OCI-LY3 (cell line): Measurements from ENCODE around the gene SECISBP2.

Experiments used
- H2AFZ ChIP-seq: fragments of 200-600, 300-600 bp; shearing (Covaris generic); 2 replicates; pipeline ENCODE4 v1.6.0; 2014; ENCODE audit warnings: antibody characterized with exemption, low read depth, low read length
- H3K27ac ChIP-seq: fragments of 200-600, 300-600 bp; sonication (generic); 2 replicates; pipeline ENCODE4 v1.5.1; 2014; ENCODE audit warnings: mild to moderate bottlenecking, low read length, moderate library complexity, mixed read lengths
- H3K27me3 ChIP-seq: fragments of 200-600, 300-600 bp; sonication (generic); 2 replicates; pipeline ENCODE4 v1.6.1; 2014; ENCODE audit warnings: low read depth, low read length, mixed read lengths
- H3K36me3 ChIP-seq: fragments of 200-600, 300-600 bp; sonication (generic); replicated peaks from 2 replicates; pipeline ENCODE3; 2014; ENCODE audit warnings: low read depth, low read length, mixed read lengths
- H3K4me1 ChIP-seq: fragments of 300-600, 200-600 bp; sonication (generic); 2 replicates; pipeline ENCODE4 v1.6.1; 2014; ENCODE audit warnings: low read length, mixed read lengths
- H3K4me2 ChIP-seq: fragments of 200-600, 300-600 bp; sonication (generic); 2 replicates; pipeline ENCODE4 v1.6.1; 2014; ENCODE audit warnings: low read length, mixed read lengths
- H3K4me3 ChIP-seq: fragments of 300-600, 200-600 bp; sonication (generic); 2 replicates; pipeline ENCODE4 v1.5.1; 2014; ENCODE audit warnings: antibody characterized with exemption, mild to moderate bottlenecking, low read length, moderate library complexity
- H3K79me2 ChIP-seq: fragments of 300-600, 200-600 bp; shearing (Covaris generic); 2 replicates; pipeline ENCODE4 v1.6.1; 2014; ENCODE audit warnings: mild to moderate bottlenecking, low read length, mixed read lengths
- H3K9ac ChIP-seq: fragments of 300-600, 200-600 bp; shearing (Covaris generic); 2 replicates; pipeline ENCODE4 v1.6.0; 2014; ENCODE audit warnings: mild to moderate bottlenecking, low read length, moderate library complexity
- H3K9me3 ChIP-seq: fragments of 200-600, 300-600 bp; shearing (Covaris generic); 2 replicates; pipeline ENCODE4 v1.6.1; 2014; ENCODE audit warnings: low read length, mixed read lengths; ENCODE audit not compliant: insufficient read depth
- H4K20me1 ChIP-seq: fragments of 200-600, 300-600 bp; sonication (generic); 2 replicates; pipeline ENCODE4 v1.6.1; 2016; ENCODE audit warnings: low read length, mixed read lengths; ENCODE audit not compliant: insufficient read depth
- CTCF ChIP-seq: fragments of 200-600, 300-600 bp; sonication (generic); IDR thresholded peaks from 2 replicates; pipeline ENCODE4 v1.5.1; 2014; ENCODE audit warnings: antibody characterized with exemption, low read length, low read depth
- EZH2phosphoT487 ChIP-seq: fragments of 200-600 bp; shearing (Covaris generic); IDR thresholded peaks from 2 replicates; pipeline ENCODE4 v1.6.1; 2018; ENCODE audit warnings: antibody characterized with exemption, mixed run types, low read depth

The SECISBP2 gene

GRCh38 chr9:89305868-89306267 is 12.4 kb upstream of the SECISBP2 start:
- no peak overlapping the region for H2AFZ ChIP-seq
- H3K4me2 ChIP-seq: no peak overlapping the region
- H4K20me1 ChIP-seq: no peaks in the 10 kb centered on the region
- no peaks in the 10 kb centered on the region for H3K27me3 ChIP-seq
- H3K9me3 ChIP-seq: no peaks in the 10 kb centered on the region
- peaks cover 16% of the 10 kb centered on the region for H3K4me1 ChIP-seq
- H3K36me3 ChIP-seq: peaks cover 16% of the 10 kb centered on the region
- H3K27ac ChIP-seq: no peak overlapping the region
- peaks cover 14% of the 10 kb centered on the region for H3K79me2 ChIP-seq
- H3K9ac ChIP-seq: no peak overlapping the region
- no peak overlapping the region for H3K4me3 ChIP-seq
- TF ChIP-seq EZH2phosphoT487: no peak
- TF ChIP-seq CTCF: no peak

GRCh38 chr9:89309166-89309565 is 9.1 kb upstream of the SECISBP2 start:
- Histone ChIP-seq H3K79me2 (peaks cover 46% of the 10 kb centered on the region), H3K36me3 (peaks cover 40% of the 10 kb centered on the region), H3K4me3 (peak overlapping the region; percentile 92), H2AFZ (no peak overlapping the region), H3K27ac (no peak overlapping the region), H3K27me3 (no peaks in the 10 kb centered on the region), H3K9ac (no peak overlapping the region), H3K4me2 (peak overlapping the region; percentile 94), H3K9me3 (no peaks in the 10 kb centered on the region), H3K4me1 (peaks cover 30% of the 10 kb centered on the region), H4K20me1 (peaks cover 26% of the 10 kb centered on the region)
- TF ChIP-seq CTCF: no peak
- TF ChIP-seq EZH2phosphoT487: no peak

GRCh38 chr9:89309608-89310474 is 8.5 kb upstream of the SECISBP2 start:
- Histone ChIP-seq H3K27ac (peak overlapping the region; percentile 81), H3K27me3 (no peaks in the 10 kb centered on the region), H3K9ac (peak overlapping the region; percentile 97), H3K9me3 (no peaks in the 10 kb centered on the region), H2AFZ (no peak overlapping the region), H3K79me2 (peaks cover 53% of the 10 kb centered on the region), H3K36me3 (peaks cover 41% of the 10 kb centered on the region), H3K4me2 (peak overlapping the region; percentile 94), H3K4me3 (peak overlapping the region; percentile 92), H4K20me1 (peaks cover 33% of the 10 kb centered on the region), H3K4me1 (peaks cover 32% of the 10 kb centered on the region)
- TF ChIP-seq CTCF: no peak
- TF ChIP-seq EZH2phosphoT487: no peak

- peak within 1 kb of the TSS; percentile 81 for H3K27ac ChIP-seq
- H3K4me1 ChIP-seq: peaks cover 36% of the 10 kb centered on the region
- no peaks in the 10 kb centered on the region for H3K27me3 ChIP-seq
- no peaks in the 10 kb centered on the region for H3K9me3 ChIP-seq
- H3K9ac ChIP-seq: peak within 1 kb of the TSS; percentile 97
- peaks cover 36% of the 10 kb centered on the region for H4K20me1 ChIP-seq
- H3K36me3 ChIP-seq: peaks cover 49% of the 10 kb centered on the region
- peak within 1 kb of the TSS; percentile 92 for H3K4me3 ChIP-seq
- H3K4me2 ChIP-seq: peak within 1 kb of the TSS; percentile 94
- peaks cover 62% of the 10 kb centered on the region for H3K79me2 ChIP-seq
- H2AFZ ChIP-seq: 0 out of 2 replicates have a peak within 1 kb of the TSS, but pooled peaks have one; percentile 35
- TF ChIP-seq CTCF (no peak), EZH2phosphoT487 (no peak)
Observed at GRCh38 chr9:89310475-89311345, 7.6 kb upstream of the SECISBP2 start, which contains the start of gene CKS2. CKS2 (plus strand) TSS chr9:89311195; CDS start chr9:89311293, 98 bp downstream.
